ENCODE data around the gene FLCN. TPM values are rescaled to one million over a fixed set of nuclear protein-coding genes. Genes with fewer than 3 reads are reported as not detected.
"Not testable (repeated sequence)": the region's sequence is repeated elsewhere in the genome, so short reads cannot be mapped to it uniquely, and the experiment has no call there.

Gene FLCN
- total RNA-seq, 1 donor = 64.3 TPM

DNA sequence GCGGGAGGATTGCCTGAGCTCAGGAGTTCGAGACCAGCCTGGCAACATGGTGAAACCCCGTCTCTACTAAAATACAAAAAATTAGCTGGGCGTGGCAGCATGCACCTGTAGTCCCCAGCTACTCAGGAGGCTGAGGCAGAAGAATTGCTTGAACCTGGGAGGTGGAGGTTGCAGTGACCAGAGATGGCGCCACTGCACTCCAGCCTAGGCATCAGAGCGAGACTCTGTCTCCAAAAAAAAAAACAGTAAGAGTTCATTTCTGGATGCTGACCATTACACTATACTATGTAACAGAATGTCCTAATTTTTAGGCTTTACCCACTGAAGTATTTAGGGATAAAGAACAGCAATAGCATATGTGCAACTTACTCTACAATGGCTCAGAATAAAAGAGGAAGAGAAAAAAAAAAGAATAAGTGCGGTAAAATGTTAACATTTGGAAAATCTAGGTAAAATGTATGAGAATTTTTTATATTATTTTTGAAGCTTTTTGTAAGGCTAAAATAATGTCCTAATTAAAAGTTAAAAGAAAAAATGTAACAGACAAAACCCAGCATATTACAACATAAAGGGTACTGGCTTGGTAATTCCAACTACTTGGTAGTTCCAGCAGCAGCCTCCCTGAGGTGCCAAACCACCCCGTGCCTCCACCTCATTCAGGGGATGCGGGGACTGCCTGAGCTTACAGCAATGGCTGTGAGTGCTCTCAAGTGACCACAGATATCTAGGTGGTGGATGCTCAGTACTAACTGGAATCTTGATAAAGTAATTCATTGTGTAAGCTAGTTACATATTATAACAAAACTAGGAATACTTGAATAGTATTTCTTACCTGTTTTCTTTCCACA is 33.2 kb upstream of the FLCN start:
- peak; percentile 36 for TF ChIP-seq CTCF (IDR thresholded peaks at IDR 0.05; ENCODE audit: insufficient read depth, low read depth, low read length)
- H3K4me3 ChIP-seq (ENCODE audit: low read depth, low read length) = no peak overlapping the region
- peak; percentile 4 for DNase-seq (ENCODE audit: low read depth)

GRCh38 chr17:17264430-17264829 is 27.5 kb upstream of the FLCN start:
- H3K4me3 ChIP-seq (ENCODE audit: low read depth, low read length) = no peak overlapping the region

GRCh38 chr17:17258998-17259397 is 22.0 kb upstream of the FLCN start:
- DNase-seq (ENCODE audit: low read depth) = no peak
- TF ChIP-seq CTCF (IDR thresholded peaks at IDR 0.05; ENCODE audit: insufficient read depth, low read depth, low read length) = no peak
- H3K4me3 ChIP-seq (ENCODE audit: low read depth, low read length) = no peak overlapping the region

More at GRCh38 chr17:17264430-17264829, 27.5 kb upstream of the FLCN start:
- no peak for DNase-seq (ENCODE audit: low read depth)
- no peak for TF ChIP-seq CTCF (IDR thresholded peaks at IDR 0.05; ENCODE audit: insufficient read depth, low read depth, low read length)

DNA sequence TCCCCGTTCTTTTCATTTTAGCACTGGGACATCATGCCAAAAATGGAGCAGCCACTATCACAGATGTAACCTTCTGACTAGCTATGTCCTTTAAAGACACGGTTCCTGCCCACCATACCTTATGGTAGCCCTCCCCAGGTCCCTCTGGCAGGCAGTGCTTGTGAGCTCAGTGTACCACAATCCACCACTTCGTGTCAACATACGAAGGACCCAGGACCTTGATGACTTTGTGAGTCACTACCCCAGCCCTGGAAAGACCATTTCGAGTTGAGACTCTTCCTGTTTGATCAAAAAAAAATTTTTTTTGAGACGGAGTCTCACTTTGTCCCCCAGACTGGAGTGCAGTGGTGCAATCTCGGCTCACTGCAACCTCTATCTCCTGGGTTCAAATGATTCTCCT is 21.0 kb upstream of the FLCN start:
- TF ChIP-seq CTCF (IDR thresholded peaks at IDR 0.05; ENCODE audit: insufficient read depth, low read depth, low read length) = no peak
- H3K4me3 ChIP-seq (ENCODE audit: low read depth, low read length) = no peak overlapping the region
- no peak for DNase-seq (ENCODE audit: low read depth)

DNA sequence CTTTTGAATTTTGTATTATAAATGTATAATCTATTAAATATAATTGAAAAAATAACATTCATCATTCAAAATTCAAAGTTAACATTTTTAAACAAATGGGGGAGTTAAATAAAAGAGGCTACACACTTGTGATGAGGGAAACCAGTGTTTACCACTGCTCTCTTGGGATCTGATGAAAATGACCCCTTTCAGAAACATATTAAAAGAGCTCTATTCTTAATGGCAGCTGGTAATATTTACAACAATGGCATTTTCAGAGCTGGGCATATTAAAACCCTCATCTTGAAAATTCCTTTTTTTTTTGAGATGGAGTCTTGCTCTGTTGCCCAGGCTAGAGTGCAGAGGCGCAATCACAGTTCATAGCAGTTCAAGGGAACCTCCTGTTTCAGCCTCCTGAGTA is 19.3 kb upstream of the FLCN start:
- no peak for DNase-seq (ENCODE audit: low read depth)
- H3K4me3 ChIP-seq (ENCODE audit: low read depth, low read length) = no peak overlapping the region
- no peak for TF ChIP-seq CTCF (IDR thresholded peaks at IDR 0.05; ENCODE audit: insufficient read depth, low read depth, low read length)

GRCh38 chr17:17255689-17256088 is 18.7 kb upstream of the FLCN start:
- H3K4me3 ChIP-seq (ENCODE audit: low read depth, low read length); DNase-seq (ENCODE audit: low read depth): not testable (repeated sequence)

DNA sequence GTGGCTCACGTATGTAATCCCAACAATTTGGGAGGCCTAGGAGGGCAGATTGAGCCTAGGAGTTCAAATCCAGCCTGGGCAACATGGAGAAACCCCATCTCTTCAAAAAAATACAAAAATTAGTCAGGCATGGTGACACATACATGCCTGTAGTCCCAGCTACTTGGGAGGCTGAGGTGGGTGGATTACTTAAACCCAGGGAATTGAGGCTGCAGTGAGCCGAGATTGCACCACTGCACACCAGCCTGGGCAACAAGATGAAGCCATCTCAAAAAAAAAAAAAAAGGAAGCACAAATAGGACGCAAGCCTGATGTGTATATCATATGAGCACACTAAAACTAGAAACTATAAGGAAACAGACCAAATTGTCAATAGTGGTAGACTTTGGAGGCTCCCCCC is 17.1 kb upstream of the FLCN start:
- no peak overlapping the region for H3K4me3 ChIP-seq (ENCODE audit: low read depth, low read length)
- no peak for TF ChIP-seq CTCF (IDR thresholded peaks at IDR 0.05; ENCODE audit: insufficient read depth, low read depth, low read length)
- no peak for DNase-seq (ENCODE audit: low read depth)
